Progenitor cell of endocrine pancreas (in vitro differentiated cells): ENCODE results near the gene CEMIP2. TPM values are rescaled to one million over a fixed set of nuclear protein-coding genes. Genes with fewer than 3 reads are reported as not detected.
"Not testable (repeated sequence)": the region's sequence is repeated elsewhere in the genome, so short reads cannot be mapped to it uniquely, and the experiment has no call there.

Experiments
- DNase-seq: peaks from one replicate; pipeline ENCODE4 v3.0.0; 2021; ENCODE audit warnings: low spot score; ENCODE audit not compliant: unreplicated experiment
- H3K27ac Mint-ChIP-seq: 2 replicates; pipeline ENCODE4 v1.8.0; 2021; ENCODE audit warnings: mild to moderate bottlenecking, moderate library complexity, mixed read lengths
- H3K27me3 Mint-ChIP-seq: 2 replicates; pipeline ENCODE4 v1.8.0; 2021; ENCODE audit warnings: mixed read lengths
- H3K36me3 Mint-ChIP-seq: 2 replicates; pipeline ENCODE4 v1.8.0; 2022; ENCODE audit warnings: mixed read lengths; ENCODE audit not compliant: insufficient read depth
- H3K4me1 Mint-ChIP-seq: 2 replicates; pipeline ENCODE4 v1.8.0; 2021; ENCODE audit warnings: low read depth, mixed read lengths
- H3K4me3 Mint-ChIP-seq: 2 replicates; pipeline ENCODE4 v1.8.0; 2021; ENCODE audit warnings: low read depth, mild to moderate bottlenecking, moderate library complexity, mixed read lengths
- H3K9me3 Mint-ChIP-seq: 2 replicates; pipeline ENCODE4 v1.8.0; 2021; ENCODE audit warnings: low read depth, mixed read lengths
- CTCF ChIP-seq: fragments of 200-600 bp; sonication (generic); IDR thresholded peaks from one replicate; pipeline ENCODE4 v1.5.0; 2021; ENCODE audit warnings: antibody characterized with exemption, mild to moderate bottlenecking; ENCODE audit not compliant: unreplicated experiment
- total RNA-seq: library from RNA; stranded (reverse); gene quantifications from 2 replicates; pipeline ENCODE4 v1.2.1, GENCODE V29; 2021

Gene CEMIP2
- total RNA-seq, 1 donor from 2014 or later: 56.7 TPM

GRCh38 chr9:71662082-71662481, 106.2 kb downstream of the CEMIP2 start:
- H3K27ac Mint-ChIP-seq: no peak overlapping the region
- no peaks in the 10 kb centered on the region for H3K4me1 Mint-ChIP-seq
- peaks cover 4% of the 10 kb centered on the region for H3K9me3 Mint-ChIP-seq
- H3K36me3 Mint-ChIP-seq: no peaks in the 10 kb centered on the region
- H3K4me3 Mint-ChIP-seq: no peak overlapping the region
- H3K27me3 Mint-ChIP-seq: no peaks in the 10 kb centered on the region
- TF ChIP-seq CTCF: no peak
- no peak for DNase-seq

GRCh38 chr9:71657276-71657675, 111.0 kb downstream of the CEMIP2 start:
- not testable (repeated sequence) for H3K4me3 Mint-ChIP-seq, DNase-seq, H3K4me1 Mint-ChIP-seq, H3K27me3 Mint-ChIP-seq, H3K36me3 Mint-ChIP-seq, H3K9me3 Mint-ChIP-seq, H3K27ac Mint-ChIP-seq

DNA sequence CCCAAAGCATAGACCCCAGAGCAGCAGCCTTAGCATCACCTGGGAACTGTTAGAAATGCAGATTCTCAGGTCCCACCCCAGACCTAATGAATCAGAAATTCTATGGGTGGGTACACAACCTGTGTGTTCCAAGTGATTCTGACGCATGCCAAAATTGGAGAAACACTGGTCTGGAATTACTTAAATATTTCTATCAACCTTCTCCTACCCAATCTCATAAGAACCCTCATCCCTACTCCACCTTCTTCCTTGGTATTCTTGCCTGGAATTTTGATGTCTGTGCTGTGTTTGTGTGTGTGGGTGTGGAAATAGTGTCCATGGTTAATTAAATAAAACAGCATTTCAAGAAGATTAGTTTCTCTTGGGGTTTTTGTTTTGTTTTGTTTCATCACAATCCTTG, 111.8 kb downstream of the CEMIP2 start:
- H3K4me1 Mint-ChIP-seq: peaks cover 3% of the 10 kb centered on the region
- no peak overlapping the region for H3K4me3 Mint-ChIP-seq
- peaks cover 4% of the 10 kb centered on the region for H3K9me3 Mint-ChIP-seq
- H3K36me3 Mint-ChIP-seq: no peaks in the 10 kb centered on the region
- no peak overlapping the region for H3K27ac Mint-ChIP-seq
- TF ChIP-seq CTCF: no peak
- DNase-seq: no peak
- no peaks in the 10 kb centered on the region for H3K27me3 Mint-ChIP-seq

- Mint-ChIP-seq H3K4me3 (no peak overlapping the region), H3K9me3 (peaks cover 4% of the 10 kb centered on the region), H3K4me1 (peaks cover 3% of the 10 kb centered on the region), H3K36me3 (no peaks in the 10 kb centered on the region), H3K27ac (no peak overlapping the region), H3K27me3 (no peaks in the 10 kb centered on the region)
- no peak for DNase-seq
- no peak for TF ChIP-seq CTCF
Observed at GRCh38 chr9:71655778-71656177, 112.5 kb downstream of the CEMIP2 start.

GRCh38 chr9:71655141-71655540, 113.2 kb downstream of the CEMIP2 start:
- H3K27me3 Mint-ChIP-seq: no peaks in the 10 kb centered on the region
- DNase-seq: no peak
- peaks cover 3% of the 10 kb centered on the region for H3K4me1 Mint-ChIP-seq
- H3K36me3 Mint-ChIP-seq: no peaks in the 10 kb centered on the region
- no peak overlapping the region for H3K4me3 Mint-ChIP-seq
- no peak overlapping the region for H3K27ac Mint-ChIP-seq
- peaks cover 4% of the 10 kb centered on the region for H3K9me3 Mint-ChIP-seq
- no peak for TF ChIP-seq CTCF

DNA sequence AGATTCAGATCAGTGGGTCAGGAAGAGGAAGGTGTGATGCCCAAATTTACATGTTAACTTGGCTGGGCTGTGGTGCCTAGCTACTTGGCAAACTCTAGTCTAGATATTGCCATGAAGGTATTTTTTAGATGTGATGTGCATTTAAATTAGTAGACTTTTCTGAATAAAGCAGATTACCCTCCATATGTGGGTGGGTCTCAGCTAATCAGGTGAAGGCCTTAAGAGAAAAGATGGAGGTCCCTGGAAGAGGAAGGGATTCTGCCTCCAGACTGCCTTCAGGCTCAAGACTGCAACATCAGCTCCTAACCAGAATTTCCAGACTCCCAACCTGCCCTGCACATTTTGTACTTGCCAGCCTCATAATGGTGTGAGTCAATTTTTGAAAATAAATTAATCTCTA, 115.8 kb downstream of the CEMIP2 start:
- Mint-ChIP-seq H3K4me3 (no peak overlapping the region), H3K27ac (no peak overlapping the region), H3K36me3 (no peaks in the 10 kb centered on the region), H3K27me3 (no peaks in the 10 kb centered on the region), H3K9me3 (peaks cover 3% of the 10 kb centered on the region), H3K4me1 (peaks cover 3% of the 10 kb centered on the region)
- no peak for TF ChIP-seq CTCF
- no peak for DNase-seq
